ENCODE results near the gene SNX10. TPM values are rescaled to one million over a fixed set of nuclear protein-coding genes. Genes with fewer than 3 reads are reported as not detected.

The SNX10 gene
- total RNA-seq, 4 donors from 2014 or later: 0.87 to 5.2 (median 2.0) TPM

- H3K9me3 ChIP-seq: no peaks in the 10 kb centered on the region
- H3K27me3 ChIP-seq: no peaks in the 10 kb centered on the region
- TF ChIP-seq, protein P1, sequence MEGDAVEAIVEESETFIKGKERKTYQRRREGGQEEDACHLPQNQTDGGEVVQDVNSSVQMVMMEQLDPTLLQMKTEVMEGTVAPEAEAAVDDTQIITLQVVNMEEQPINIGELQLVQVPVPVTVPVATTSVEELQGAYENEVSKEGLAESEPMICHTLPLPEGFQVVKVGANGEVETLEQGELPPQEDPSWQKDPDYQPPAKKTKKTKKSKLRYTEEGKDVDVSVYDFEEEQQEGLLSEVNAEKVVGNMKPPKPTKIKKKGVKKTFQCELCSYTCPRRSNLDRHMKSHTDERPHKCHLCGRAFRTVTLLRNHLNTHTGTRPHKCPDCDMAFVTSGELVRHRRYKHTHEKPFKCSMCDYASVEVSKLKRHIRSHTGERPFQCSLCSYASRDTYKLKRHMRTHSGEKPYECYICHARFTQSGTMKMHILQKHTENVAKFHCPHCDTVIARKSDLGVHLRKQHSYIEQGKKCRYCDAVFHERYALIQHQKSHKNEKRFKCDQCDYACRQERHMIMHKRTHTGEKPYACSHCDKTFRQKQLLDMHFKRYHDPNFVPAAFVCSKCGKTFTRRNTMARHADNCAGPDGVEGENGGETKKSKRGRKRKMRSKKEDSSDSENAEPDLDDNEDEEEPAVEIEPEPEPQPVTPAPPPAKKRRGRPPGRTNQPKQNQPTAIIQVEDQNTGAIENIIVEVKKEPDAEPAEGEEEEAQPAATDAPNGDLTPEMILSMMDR (IDR thresholded peaks at IDR 0.05): no peak
- TF ChIP-seq POLR2A (IDR thresholded peaks at IDR 0.05): no peak
- TF ChIP-seq POLR2AphosphoS5 (IDR thresholded peaks at IDR 0.05): no peak
- no peak for TF ChIP-seq EP300 (IDR thresholded peaks at IDR 0.05)
- no peaks in the 10 kb centered on the region for H3K36me3 ChIP-seq
- no peak for DNase-seq (ENCODE audit: low spot score in 2 of 2)
- H3K4me1 ChIP-seq: no peaks in the 10 kb centered on the region
- no peak overlapping the region for H3K27ac ChIP-seq
- no peak overlapping the region for H3K4me3 ChIP-seq
- WGBS: 71% methylated on average over 3 of the region's 3 CpGs
Measured at GRCh38 chr7:26413007-26413691, 121.5 kb downstream of the SNX10 start.

GRCh38 chr7:26416004-26416403, 124.3 kb downstream of the SNX10 start:
- no peaks in the 10 kb centered on the region for H3K36me3 ChIP-seq
- 86% methylated on average over 1 of the region's 1 CpG for WGBS

GRCh38 chr7:26417911-26418413, 126.3 kb downstream of the SNX10 start:
- no peaks in the 10 kb centered on the region for H3K27me3 ChIP-seq
- H3K27ac ChIP-seq: no peak overlapping the region
- TF ChIP-seq, protein P1 (IDR thresholded peaks at IDR 0.05): no peak
- TF ChIP-seq POLR2AphosphoS5 (IDR thresholded peaks at IDR 0.05) (no peak), POLR2A (IDR thresholded peaks at IDR 0.05) (no peak), EP300 (IDR thresholded peaks at IDR 0.05) (no peak)
- no peaks in the 10 kb centered on the region for H3K9me3 ChIP-seq
- 75% methylated on average over 5 of the region's 5 CpGs for WGBS
- DNase-seq (ENCODE audit: low spot score in 2 of 2): no peak
- no peaks in the 10 kb centered on the region for H3K4me1 ChIP-seq
- no peaks in the 10 kb centered on the region for H3K36me3 ChIP-seq
- no peak overlapping the region for H3K4me3 ChIP-seq

More at GRCh38 chr7:26416004-26416403, 124.3 kb downstream of the SNX10 start:
- no peak for TF ChIP-seq POLR2A (IDR thresholded peaks at IDR 0.05)
- TF ChIP-seq POLR2AphosphoS5 (IDR thresholded peaks at IDR 0.05): no peak
- no peak for DNase-seq (ENCODE audit: low spot score in 2 of 2)
- H3K4me1 ChIP-seq: no peaks in the 10 kb centered on the region
- H3K27ac ChIP-seq: no peak overlapping the region
- H3K27me3 ChIP-seq: no peaks in the 10 kb centered on the region
- no peaks in the 10 kb centered on the region for H3K9me3 ChIP-seq
- H3K4me3 ChIP-seq: no peak overlapping the region

DNA sequence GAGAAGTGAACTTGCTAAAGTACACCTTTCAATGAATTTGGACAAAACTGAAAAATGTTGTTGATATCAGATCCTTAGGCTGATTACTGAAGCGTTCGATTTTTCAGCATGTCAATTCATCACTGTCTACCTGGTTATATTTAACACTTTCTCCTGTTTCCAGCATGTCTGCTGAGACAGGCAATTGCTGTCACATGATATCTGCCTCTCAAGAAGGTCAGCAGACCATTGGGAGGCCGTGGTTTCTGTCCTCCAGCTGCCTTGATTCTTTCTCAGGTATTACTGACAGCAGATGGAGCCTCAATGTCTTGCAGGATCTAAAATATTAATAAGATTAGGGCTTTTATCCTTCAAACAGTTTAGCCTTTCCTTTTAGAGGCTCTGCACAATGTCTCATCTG, 127.5 kb downstream of the SNX10 start:
- 64% methylated on average over 3 of the region's 3 CpGs for WGBS
- no peak overlapping the region for H3K4me3 ChIP-seq
- H3K27ac ChIP-seq: no peak overlapping the region
- TF ChIP-seq POLR2AphosphoS5 (IDR thresholded peaks at IDR 0.05): no peak
- no peak for TF ChIP-seq EP300 (IDR thresholded peaks at IDR 0.05)
- TF ChIP-seq, protein P1 (IDR thresholded peaks at IDR 0.05): no peak
- no peak for TF ChIP-seq POLR2A (IDR thresholded peaks at IDR 0.05)
- H3K9me3 ChIP-seq: no peaks in the 10 kb centered on the region
- no peaks in the 10 kb centered on the region for H3K4me1 ChIP-seq
- no peaks in the 10 kb centered on the region for H3K36me3 ChIP-seq
- no peak for DNase-seq (ENCODE audit: low spot score in 2 of 2)
- no peaks in the 10 kb centered on the region for H3K27me3 ChIP-seq

- no peaks in the 10 kb centered on the region for H3K4me1 ChIP-seq
- no peak overlapping the region for H3K27ac ChIP-seq
- H3K27me3 ChIP-seq: no peaks in the 10 kb centered on the region
- DNase-seq (ENCODE audit: low spot score in 2 of 2): no peak
- no peak overlapping the region for H3K4me3 ChIP-seq
- 60% methylated on average over 5 of the region's 5 CpGs for WGBS
- no peaks in the 10 kb centered on the region for H3K9me3 ChIP-seq
- no peaks in the 10 kb centered on the region for H3K36me3 ChIP-seq
- TF ChIP-seq, protein P1 (IDR thresholded peaks at IDR 0.05): no peak
- TF ChIP-seq EP300 (IDR thresholded peaks at IDR 0.05): no peak
- no peak for TF ChIP-seq POLR2AphosphoS5 (IDR thresholded peaks at IDR 0.05)
- TF ChIP-seq POLR2A (IDR thresholded peaks at IDR 0.05): no peak
Measured at GRCh38 chr7:26420422-26421019, 128.9 kb downstream of the SNX10 start.

All from suprapubic skin (tissue), 4 donors.